Measurements from ENCODE around the gene HAL. TPM values are rescaled to one million over a fixed set of nuclear protein-coding genes. Genes with fewer than 3 reads are reported as not detected.

Gene HAL
- total RNA-seq, 5 donors from 2014 or later (not counting 1 experiment from before 2014, with no cell fraction given), result 0.54 to 2.4 (median 1.1) TPM

DNA sequence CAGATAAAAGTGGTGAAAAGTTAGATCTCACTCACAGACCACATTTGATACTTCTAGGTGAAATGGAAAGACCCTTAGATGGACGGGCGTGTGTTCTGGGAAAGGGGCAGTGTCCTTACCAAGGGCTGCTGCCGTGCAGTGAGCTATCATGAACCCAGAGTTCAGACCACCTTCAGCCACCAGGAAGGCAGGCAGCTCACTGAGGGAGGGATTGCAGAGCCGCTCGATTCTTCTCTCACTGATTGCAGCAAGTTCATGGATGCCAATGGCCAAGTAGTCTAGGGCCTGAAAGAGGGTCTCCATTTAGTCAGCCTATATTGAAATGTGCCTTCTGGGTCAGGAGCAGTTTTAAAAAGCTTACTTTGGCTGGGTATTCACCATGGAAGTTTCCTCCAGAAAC is 15.7 kb downstream of the HAL start:
- Histone ChIP-seq H3K4me3 (ENCODE audit: control insufficient read depth in 1 of 2, extremely low read depth in 1 of 2, low read length in 1 of 2) (no peak overlapping the region), H3K36me3 (ENCODE audit: control insufficient read depth in 2 of 2, extremely low read depth in 1 of 2, insufficient read depth in 1 of 2, low read length in 1 of 2) (peaks cover 0 to 3% of the 10 kb centered on the region in 2 donors), H3K27ac (ENCODE audit: low read length) (no peak overlapping the region), H3K9me3 (no peaks in the 10 kb centered on the region), H3K4me1 (ENCODE audit: control insufficient read depth in 1 of 2, extremely low read depth in 1 of 2, insufficient read depth in 2 of 2, low read length in 2 of 2) (no peaks in the 10 kb centered on the region), H3K27me3 (replicated peaks in 1 of 2; ENCODE audit: control insufficient read depth in 2 of 2, extremely low read depth in 1 of 2, insufficient read depth in 2 of 2, low read length in 1 of 2) (no peaks in the 10 kb centered on the region)
- Mint-ChIP-seq H3K27me3 (no peaks in the 10 kb centered on the region), H3K9me3 (no peaks in the 10 kb centered on the region), H3K4me3 (no peak overlapping the region), H3K36me3 (peaks cover 3% of the 10 kb centered on the region), H3K4me1 (no peaks in the 10 kb centered on the region), H3K27ac (no peak overlapping the region)
- ChIA-PET CTCF (interaction anchor here in 1 of 2 donors (1.3 kb wide), 1 partner anchor 18 kb away, joined by 3 read pairs; no protein-coding TSS in a partner anchor), POLR2A (no interaction called here)
- no peak for DNase-seq
- ATAC-seq (replicated peaks in 1 of 4), result no peak
- WGBS (ENCODE audit: insufficient coverage), result 100% methylated on average over 2 of the region's 5 CpGs

- CTCF ChIA-PET, result no interaction called here
- no peaks in the 10 kb centered on the region for H3K9me3 Mint-ChIP-seq
- peaks cover 3% of the 10 kb centered on the region for H3K36me3 Mint-ChIP-seq
Measured at GRCh38 chr12:95978774-95979173, 17.4 kb downstream of the HAL start.

DNA sequence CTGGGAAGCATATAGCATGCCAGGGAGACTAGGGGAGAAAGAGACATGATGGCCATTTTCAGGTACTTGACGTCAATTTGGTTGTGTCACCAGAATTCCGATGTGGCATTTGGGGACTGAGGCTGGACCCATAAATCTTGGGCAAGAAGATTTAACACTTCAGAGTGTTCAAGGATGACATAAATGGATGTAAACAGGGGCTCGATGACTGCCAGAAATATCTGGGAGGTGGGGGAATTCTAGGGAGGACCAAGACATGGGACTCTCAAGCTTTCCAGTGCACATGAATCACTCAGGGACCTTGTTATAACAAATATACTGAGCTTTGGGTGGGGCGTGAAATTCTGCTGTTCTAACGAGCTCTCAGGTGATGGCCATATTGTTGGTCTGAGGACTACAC is 17.8 kb downstream of the HAL start:
- Mint-ChIP-seq H3K27me3 (no peaks in the 10 kb centered on the region), H3K4me1 (no peaks in the 10 kb centered on the region), H3K9me3 (no peaks in the 10 kb centered on the region), H3K4me3 (no peak overlapping the region), H3K27ac (no peak overlapping the region), H3K36me3 (peaks cover 3% of the 10 kb centered on the region)
- Histone ChIP-seq H3K4me1 (ENCODE audit: control insufficient read depth in 1 of 2, extremely low read depth in 1 of 2, insufficient read depth in 2 of 2, low read length in 2 of 2) (no peaks in the 10 kb centered on the region), H3K4me3 (ENCODE audit: control insufficient read depth in 1 of 2, extremely low read depth in 1 of 2, low read length in 1 of 2) (no peak overlapping the region), H3K27ac (ENCODE audit: low read length) (no peak overlapping the region), H3K9me3 (no peaks in the 10 kb centered on the region), H3K27me3 (replicated peaks in 1 of 2; ENCODE audit: control insufficient read depth in 2 of 2, extremely low read depth in 1 of 2, insufficient read depth in 2 of 2, low read length in 1 of 2) (no peaks in the 10 kb centered on the region), H3K36me3 (ENCODE audit: control insufficient read depth in 2 of 2, extremely low read depth in 1 of 2, insufficient read depth in 1 of 2, low read length in 1 of 2) (peaks cover 0 to 3% of the 10 kb centered on the region in 2 donors)
- DNase-seq (no peak), ATAC-seq (replicated peaks in 1 of 4) (no peak)
- POLR2A ChIA-PET, result no interaction called here
- 91% methylated on average over 2 of the region's 5 CpGs for WGBS (ENCODE audit: insufficient coverage)
- CTCF ChIA-PET, result no interaction called here

More at GRCh38 chr12:95978774-95979173, 17.4 kb downstream of the HAL start:
- Histone ChIP-seq H3K27me3 (replicated peaks in 1 of 2; ENCODE audit: control insufficient read depth in 2 of 2, extremely low read depth in 1 of 2, insufficient read depth in 2 of 2, low read length in 1 of 2) (no peaks in the 10 kb centered on the region), H3K4me3 (ENCODE audit: control insufficient read depth in 1 of 2, extremely low read depth in 1 of 2, low read length in 1 of 2) (no peak overlapping the region), H3K9me3 (no peaks in the 10 kb centered on the region), H3K4me1 (ENCODE audit: control insufficient read depth in 1 of 2, extremely low read depth in 1 of 2, insufficient read depth in 2 of 2, low read length in 2 of 2) (no peaks in the 10 kb centered on the region), H3K36me3 (ENCODE audit: control insufficient read depth in 2 of 2, extremely low read depth in 1 of 2, insufficient read depth in 1 of 2, low read length in 1 of 2) (peaks cover 0 to 3% of the 10 kb centered on the region in 2 donors), H3K27ac (ENCODE audit: low read length) (no peak overlapping the region)
- WGBS (ENCODE audit: insufficient coverage), result 79% methylated on average over 2 of the region's 3 CpGs
- H3K27ac Mint-ChIP-seq, result no peak overlapping the region
- no peaks in the 10 kb centered on the region for H3K4me1 Mint-ChIP-seq
- DNase-seq (no peak), ATAC-seq (replicated peaks in 1 of 4) (no peak)
- POLR2A ChIA-PET, result no interaction called here
- no peaks in the 10 kb centered on the region for H3K27me3 Mint-ChIP-seq
- H3K4me3 Mint-ChIP-seq, result no peak overlapping the region

GRCh38 chr12:95977764-95978305 is 18.3 kb downstream of the HAL start:
- Mint-ChIP-seq H3K4me3 (no peak overlapping the region), H3K9me3 (no peaks in the 10 kb centered on the region), H3K36me3 (peaks cover 3% of the 10 kb centered on the region), H3K27me3 (no peaks in the 10 kb centered on the region), H3K27ac (no peak overlapping the region), H3K4me1 (no peaks in the 10 kb centered on the region)
- peaks cover 0 to 3% of the 10 kb centered on the region in 2 donors for H3K36me3 ChIP-seq (ENCODE audit: control insufficient read depth in 2 of 2, extremely low read depth in 1 of 2, insufficient read depth in 1 of 2, low read length in 1 of 2)
- no peak overlapping the region for H3K27ac ChIP-seq (ENCODE audit: low read length)
- no peak for ATAC-seq (replicated peaks in 1 of 4)
- ChIA-PET POLR2A (interaction anchor here in 1 of 2 donors (0.6 kb wide), 1 partner anchor 35 kb away, joined by 11 read pairs; the partner anchor contains the start of gene CCDC38), CTCF (no interaction called here)
- H3K9me3 ChIP-seq, result no peaks in the 10 kb centered on the region
- 91% methylated on average over 8 of the region's 11 CpGs for WGBS (ENCODE audit: insufficient coverage)
- no peaks in the 10 kb centered on the region for H3K27me3 ChIP-seq (replicated peaks in 1 of 2; ENCODE audit: control insufficient read depth in 2 of 2, extremely low read depth in 1 of 2, insufficient read depth in 2 of 2, low read length in 1 of 2)
- no peaks in the 10 kb centered on the region for H3K4me1 ChIP-seq (ENCODE audit: control insufficient read depth in 1 of 2, extremely low read depth in 1 of 2, insufficient read depth in 2 of 2, low read length in 2 of 2)
- no peak overlapping the region for H3K4me3 ChIP-seq (ENCODE audit: control insufficient read depth in 1 of 2, extremely low read depth in 1 of 2, low read length in 1 of 2)
- DNase-seq, result no peak

GRCh38 chr12:95976416-95976832 is 19.7 kb downstream of the HAL start:
- POLR2A ChIA-PET, result no interaction called here
- Histone ChIP-seq H3K4me1 (ENCODE audit: control insufficient read depth in 1 of 2, extremely low read depth in 1 of 2, insufficient read depth in 2 of 2, low read length in 2 of 2) (no peaks in the 10 kb centered on the region), H3K27ac (ENCODE audit: low read length) (no peak overlapping the region), H3K27me3 (replicated peaks in 1 of 2; ENCODE audit: control insufficient read depth in 2 of 2, extremely low read depth in 1 of 2, insufficient read depth in 2 of 2, low read length in 1 of 2) (no peaks in the 10 kb centered on the region), H3K4me3 (ENCODE audit: control insufficient read depth in 1 of 2, extremely low read depth in 1 of 2, low read length in 1 of 2) (no peak overlapping the region), H3K36me3 (ENCODE audit: control insufficient read depth in 2 of 2, extremely low read depth in 1 of 2, insufficient read depth in 1 of 2, low read length in 1 of 2) (peaks cover 0 to 3% of the 10 kb centered on the region in 2 donors), H3K9me3 (no peaks in the 10 kb centered on the region)
- CTCF ChIA-PET, result no interaction called here
- H3K4me1 Mint-ChIP-seq, result no peaks in the 10 kb centered on the region
- DNase-seq, result no peak
- no peak overlapping the region for H3K27ac Mint-ChIP-seq
- 89% methylated on average over 5 of the region's 8 CpGs for WGBS (ENCODE audit: insufficient coverage)
- ATAC-seq (replicated peaks in 1 of 4), result no peak
- H3K36me3 Mint-ChIP-seq, result peaks cover 3% of the 10 kb centered on the region
- no peak overlapping the region for H3K4me3 Mint-ChIP-seq
- no peaks in the 10 kb centered on the region for H3K27me3 Mint-ChIP-seq
- no peaks in the 10 kb centered on the region for H3K9me3 Mint-ChIP-seq

DNA sequence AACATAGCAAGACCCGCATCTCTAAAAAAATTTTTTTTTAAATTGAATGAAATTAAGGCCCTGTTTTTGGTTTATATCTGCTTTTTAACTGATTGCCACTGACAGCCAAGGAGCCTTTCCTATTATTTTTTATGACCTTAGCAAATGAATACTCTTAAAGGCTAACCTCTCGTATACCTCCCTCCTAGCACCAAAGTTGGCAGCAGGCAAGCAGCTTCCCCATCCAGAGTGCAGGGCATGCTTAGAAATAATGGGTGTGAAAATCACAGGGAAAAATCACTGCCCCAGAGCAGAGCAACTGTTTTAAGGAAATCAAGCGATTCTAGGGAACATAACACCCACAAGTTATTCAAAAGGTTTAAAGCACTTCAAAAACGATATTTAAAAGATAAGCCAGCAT is 20.7 kb downstream of the HAL start:
- no peak overlapping the region for H3K27ac Mint-ChIP-seq
- Histone ChIP-seq H3K36me3 (ENCODE audit: control insufficient read depth in 2 of 2, extremely low read depth in 1 of 2, insufficient read depth in 1 of 2, low read length in 1 of 2) (peaks cover 0 to 3% of the 10 kb centered on the region in 2 donors), H3K27me3 (replicated peaks in 1 of 2; ENCODE audit: control insufficient read depth in 2 of 2, extremely low read depth in 1 of 2, insufficient read depth in 2 of 2, low read length in 1 of 2) (no peaks in the 10 kb centered on the region), H3K4me1 (ENCODE audit: control insufficient read depth in 1 of 2, extremely low read depth in 1 of 2, insufficient read depth in 2 of 2, low read length in 2 of 2) (no peaks in the 10 kb centered on the region), H3K27ac (ENCODE audit: low read length) (no peak overlapping the region), H3K9me3 (no peaks in the 10 kb centered on the region), H3K4me3 (ENCODE audit: control insufficient read depth in 1 of 2, extremely low read depth in 1 of 2, low read length in 1 of 2) (no peak overlapping the region)
- WGBS (ENCODE audit: insufficient coverage), result 83% methylated on average over 1 of the region's 4 CpGs
- H3K9me3 Mint-ChIP-seq, result no peaks in the 10 kb centered on the region
- ATAC-seq (replicated peaks in 1 of 4) (no peak), DNase-seq (no peak)
- ChIA-PET CTCF (interaction anchor here in 1 of 2 donors (0.7 to 1.1 kb wide), 2 partner anchors 54 to 57 kb away, joined by 4 read pairs; no protein-coding TSS in a partner anchor), POLR2A (no interaction called here)
- H3K4me3 Mint-ChIP-seq, result no peak overlapping the region
- no peaks in the 10 kb centered on the region for H3K4me1 Mint-ChIP-seq
- H3K36me3 Mint-ChIP-seq, result peaks cover 3% of the 10 kb centered on the region
- H3K27me3 Mint-ChIP-seq, result no peaks in the 10 kb centered on the region
